ENCODE results near the gene DTWD1. TPM values are rescaled to one million over a fixed set of nuclear protein-coding genes. Genes with fewer than 3 reads are reported as not detected.

Gene DTWD1
- total and polyA plus RNA-seq, 2 of the 13 experiments (the other 11 are each of a cell fraction or from before 2014, with no cell fraction given) = 12.7 to 18.3 TPM

DNA sequence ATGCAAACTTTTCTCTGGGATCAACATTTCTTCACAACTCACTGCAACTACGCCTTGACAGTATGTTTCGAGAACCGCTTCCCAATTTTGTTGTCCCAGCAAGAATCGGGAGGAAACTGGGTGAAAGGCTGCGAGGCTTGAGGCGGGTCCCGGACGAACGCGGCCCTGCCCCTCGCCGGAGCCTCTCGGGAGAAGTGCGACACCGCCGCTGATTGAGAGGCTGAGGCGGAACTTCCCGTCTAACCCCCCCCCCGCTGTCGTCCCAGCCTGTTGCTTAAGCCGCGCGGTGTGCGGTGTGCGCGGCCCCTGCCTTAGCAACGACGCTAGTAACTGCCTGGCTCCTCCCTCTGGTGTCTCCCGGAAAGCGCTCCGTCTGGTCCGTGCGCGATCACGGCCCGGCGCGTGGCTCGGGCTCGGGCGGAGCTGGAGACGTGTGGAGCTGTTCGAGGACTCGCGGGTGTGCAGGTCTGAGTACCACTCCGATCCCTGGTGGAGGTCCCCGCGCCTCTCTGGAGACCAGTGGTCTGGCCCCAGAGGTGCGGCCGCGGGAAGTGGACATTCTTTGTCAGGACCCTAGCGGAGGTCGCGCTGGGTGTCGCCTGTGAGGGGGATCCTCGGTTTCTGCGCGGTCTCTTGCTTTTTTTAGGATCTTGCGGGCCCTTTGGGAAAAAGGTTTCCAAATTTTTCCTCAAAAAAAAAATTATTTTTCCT lies at the start of gene DTWD1, which contains the start of gene FAM227B (continued):
- TF ChIP-seq KLF16 (CRISPR knock-in tag; IDR thresholded peaks at IDR 0.05) (peak; percentile 89 to 96; a peak in 3 of 4 replicates), FOXJ3 (CRISPR knock-in tag; IDR thresholded peaks at IDR 0.05; ENCODE audit: borderline replicate concordance) (peak; percentile 68; the same call in 1 of the 2 replicates), HBP1 (CRISPR knock-in tag; IDR thresholded peaks at IDR 0.05; ENCODE audit: low read depth) (peak; percentile 98), TEAD3 (CRISPR knock-in tag; optimal IDR thresholded peaks at IDR 0.05; ENCODE audit: borderline replicate concordance) (peak; percentile 81), ZNF512 (CRISPR knock-in tag; IDR thresholded peaks at IDR 0.05) (0 out of 2 replicates have a peak, but pooled peaks have one; percentile 25), ZNF12 (CRISPR knock-in tag; IDR thresholded peaks at IDR 0.05) (peak; percentile 91), SIN3A (IDR thresholded peaks at IDR 0.05; ENCODE audit: borderline replicate concordance, low read depth, low read length) (peak; percentile 91), ZNF747 (CRISPR knock-in tag; IDR thresholded peaks at IDR 0.05; ENCODE audit: borderline replicate concordance) (peak; percentile 99), CEBPG (CRISPR knock-in tag; IDR thresholded peaks at IDR 0.05) (peak; percentile 92), GZF1 (CRISPR knock-in tag; IDR thresholded peaks at IDR 0.05) (peak; percentile 94), PATZ1 (CRISPR knock-in tag; IDR thresholded peaks at IDR 0.05) (peak; percentile 88; the same call in 1 of the 2 replicates), ZNF646 (CRISPR knock-in tag; IDR thresholded peaks at IDR 0.05) (peak; percentile 79), BORCS8-MEF2B (CRISPR knock-in tag; IDR thresholded peaks at IDR 0.05) (peak; percentile 98), ZNF501 (CRISPR knock-in tag; IDR thresholded peaks at IDR 0.05) (peak; percentile 97), ZNF749 (CRISPR knock-in tag; IDR thresholded peaks at IDR 0.05; ENCODE audit: borderline replicate concordance) (peak; percentile 93; the same call in 1 of the 2 replicates), EHMT2 (IDR thresholded peaks at IDR 0.05; ENCODE audit: borderline replicate concordance, low read depth, low read length) (no peak; the same call in 1 of the 2 replicates)

All from HepG2 (cell line).